K562 (cell line): Measurements from ENCODE around the gene DOCK1.

Experiments
- ATF3 ChIP-seq, 2 experiments: fragments of 450-650 bp in 1 of 2; sonication (generic) in 1 of 2; formaldehyde crosslinking in 1 of 2; IDR thresholded peaks in 1 of 2; conservative IDR thresholded peaks in 1 of 2; 2 replicates each; pipeline versions ENCODE4 v1.6.1 to v1.8.1; 2016 to 2023; ENCODE audit warnings: mild to moderate bottlenecking in 2 of 2, moderate library complexity in 2 of 2, inconsistent platforms in 1 of 2, missing genetic modification reagents in 1 of 2
- SNAPC5 ChIP-seq: fragments of 250-450 bp; sonication (Bioruptor Pico); IDR thresholded peaks from 2 replicates; pipeline ENCODE4 v1.8.0; 2021; ENCODE audit warnings: moderate library complexity, mild to moderate bottlenecking, inconsistent platforms

DNA sequence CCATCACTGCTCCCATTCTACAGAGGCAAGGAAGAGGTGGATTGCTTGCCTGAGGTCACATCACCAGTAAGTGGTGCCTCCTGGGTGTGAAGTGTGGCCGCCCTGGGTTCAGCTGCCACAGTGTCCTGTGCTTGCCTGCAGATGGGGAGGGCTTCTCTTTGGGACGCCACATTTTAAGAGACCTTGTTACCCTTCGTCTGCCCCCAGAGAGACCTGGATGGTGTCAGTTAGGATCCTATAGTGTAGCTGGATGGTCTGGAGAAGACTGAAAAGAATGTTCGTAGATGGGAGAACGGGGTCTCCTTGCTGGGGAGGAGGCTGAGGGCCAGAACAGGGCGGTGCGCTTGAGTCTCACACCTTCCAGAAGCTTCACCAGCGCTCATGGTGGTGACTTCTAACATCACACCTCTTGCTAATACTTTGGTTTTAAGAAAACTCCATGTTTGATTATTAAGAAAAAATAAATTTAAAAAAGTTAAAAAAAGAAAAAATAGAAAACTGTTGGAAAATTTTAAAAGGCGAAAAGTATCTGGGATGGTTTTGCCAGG, 2.3 kb downstream of the DOCK1 start:
- no peak for TF ChIP-seq ATF3 (IDR thresholded peaks at IDR 0.05)
- TF ChIP-seq ATF3 (CRISPR knock-in tag; conservative IDR thresholded peaks at IDR 0.05), result no peak
- no peak for TF ChIP-seq SNAPC5 (CRISPR knock-in tag)
